PC-3 (cell line): ENCODE measurements around the gene LCORL. TPM values are rescaled to one million over a fixed set of nuclear protein-coding genes. Genes with fewer than 3 reads are reported as not detected.
A peak's percentile ranks its signal among the peaks of the same experiment; 100 is the strongest.

Experiments
- ATAC-seq: fragments of 200-7000 bp; cut with Tn5 transposase; 2 replicates; pipeline ENCODE4 v1.9.1; 2020; ENCODE audit warnings: mild to moderate bottlenecking, moderate library complexity
- BruUV-seq: library from RNA; stranded (reverse); fragments of 400-500 nt; replicated peaks from 2 replicates; lab custom pipeline; 2021; lab: Mats Ljungman, UMichigan
- CTCF ChIA-PET: fragments of 300-600 bp; sonication (Branson Sonifier 250); formaldehyde crosslinking; loops from one replicate; lab custom pipeline; 2022; ENCODE audit warnings: antibody characterized with exemption; lab: Charles Lee
- POLR2A ChIA-PET: fragments of 300-600 bp; sonication (Branson Sonifier 250); formaldehyde crosslinking; loops from one replicate; lab custom pipeline; 2022; ENCODE audit warnings: antibody characterized with exemption; ENCODE audit not compliant: unreplicated experiment; lab: Charles Lee
- DNase-seq: peaks from one replicate; pipeline ENCODE4 v3.0.0-alpha.2; 2015
- H2AFZ ChIP-seq: fragments of 300-600 bp; sonication (generic); 2 replicates; pipeline ENCODE4 v1.6.0; 2016; ENCODE audit warnings: antibody characterized with exemption, low read length
- H3F3A ChIP-seq: fragments of 300-600 bp; sonication (generic); one replicate; pipeline ENCODE4 v1.6.0; 2017; ENCODE audit warnings: antibody characterized with exemption, low read length, control low read depth, mild to moderate bottlenecking; ENCODE audit not compliant: unreplicated experiment
- H3K27ac ChIP-seq: fragments of 300-600 bp; sonication (generic); 2 replicates; pipeline ENCODE4 v1.5.1; 2016; ENCODE audit warnings: mild to moderate bottlenecking, low read length
- H3K27me3 ChIP-seq: fragments of 300-600 bp; sonication (generic); 2 replicates; pipeline ENCODE4 v1.6.1; 2016; ENCODE audit warnings: low read length, mixed read lengths
- H3K36me3 ChIP-seq: fragments of 300-600 bp; sonication (generic); 2 replicates; pipeline ENCODE4 v1.6.1; 2016; ENCODE audit warnings: low read depth, mixed run types, low read length, mixed read lengths
- H3K4me1 ChIP-seq: fragments of 300-600 bp; sonication (generic); 2 replicates; pipeline ENCODE4 v1.5.1; 2016; ENCODE audit warnings: low read length; ENCODE audit not compliant: insufficient read depth
- H3K4me2 ChIP-seq: fragments of 300-600 bp; sonication (generic); 2 replicates; pipeline ENCODE4 v1.6.0; 2016; ENCODE audit warnings: low read length
- H3K4me3 ChIP-seq: fragments of 300-600 bp; sonication (generic); 2 replicates; pipeline ENCODE4 v1.5.1; 2016; ENCODE audit warnings: mild to moderate bottlenecking, low read length, mixed read lengths
- H3K79me2 ChIP-seq: fragments of 300-600 bp; sonication (generic); 2 replicates; pipeline ENCODE4 v1.6.1; 2017; ENCODE audit warnings: low read length, mixed read lengths
- H3K9ac ChIP-seq: fragments of 300-600 bp; sonication (generic); 2 replicates; pipeline ENCODE4 v1.6.0; 2016; ENCODE audit warnings: mild to moderate bottlenecking, low read length
- H3K9me2 ChIP-seq: fragments of 300-600 bp; sonication (generic); replicated peaks from 2 replicates; pipeline ENCODE4 v1.6.1; 2016; ENCODE audit warnings: mixed run types, low read length, mixed read lengths
- H3K9me3 ChIP-seq: fragments of 300-600 bp; sonication (generic); 2 replicates; pipeline ENCODE4 v1.6.1; 2016; ENCODE audit warnings: low read length, mixed read lengths
- H4K20me1 ChIP-seq: fragments of 300-600 bp; sonication (generic); 2 replicates; pipeline ENCODE4 v1.6.1; 2016; ENCODE audit warnings: low read length, mixed read lengths
- CTCF ChIP-seq: fragments of 300-600 bp; sonication (generic); conservative IDR thresholded peaks from 2 replicates; pipeline ENCODE4 v1.5.1; 2017; ENCODE audit warnings: antibody characterized with exemption, low read depth, mild to moderate bottlenecking, low read length
- EZH2 ChIP-seq: fragments of 300-600 bp; sonication (generic); IDR thresholded peaks from one replicate; pipeline ENCODE4 v1.6.1; 2017; ENCODE audit warnings: antibody characterized with exemption, mild to moderate bottlenecking, low read length; ENCODE audit not compliant: unreplicated experiment
- EZH2phosphoT487 ChIP-seq: fragments of 300-600 bp; sonication (generic); IDR thresholded peaks from 2 replicates; pipeline ENCODE4 v1.6.1; 2018; ENCODE audit warnings: mild to moderate bottlenecking, antibody characterized with exemption, low read length, borderline replicate concordance
- intact Hi-C: fragments of 100-400 bp; cut with micrococcal nuclease; formaldehyde crosslinking; loops from 2 replicates; pipeline ENCODE4 v1.9.0; 2023
- total RNA-seq: library from RNA; depleted of rRNA; stranded (reverse); fragments of >200 nt; gene quantifications from 2 replicates; pipeline ENCODE4 v1.2.3, GENCODE V29; 2014

LCORL gene
- total RNA-seq, 1 experiment from 2014 or later = 2.9 TPM

- POLR2A ChIA-PET = no interaction called here
- ATAC-seq = no peak
- no TSS peak for BruUV-seq
These were observed 28.9 kb upstream of the LCORL start for GRCh38 chr4:18050448-18050847.

GRCh38 chr4:18049446-18049845 lies 27.9 kb upstream of the LCORL start:
- no peak overlapping the region for H3K27ac ChIP-seq
- no peak overlapping the region for H3K4me3 ChIP-seq
- H3K9me3 ChIP-seq = no peaks in the 10 kb centered on the region
- ATAC-seq (no peak), DNase-seq (no peak)
- intact Hi-C loops = no loop called here
- H3K79me2 ChIP-seq = no peaks in the 10 kb centered on the region
- no peaks in the 10 kb centered on the region for H3K4me1 ChIP-seq
- H3K4me2 ChIP-seq = no peak overlapping the region
- no TSS peak for BruUV-seq
- H3K9me2 ChIP-seq = no peaks in the 10 kb centered on the region
- H2AFZ ChIP-seq = no peak overlapping the region
- 0 out of 2 replicates have a peak, but pooled peaks cover 7% of the 10 kb centered on the region for H3K27me3 ChIP-seq
- TF ChIP-seq CTCF = no peak
- no peak for TF ChIP-seq EZH2
- TF ChIP-seq EZH2phosphoT487 = no peak
- CTCF ChIA-PET = no interaction called here
- POLR2A ChIA-PET = no interaction called here
- H4K20me1 ChIP-seq = no peaks in the 10 kb centered on the region
- H3K9ac ChIP-seq = no peak overlapping the region
- no peaks in the 10 kb centered on the region for H3K36me3 ChIP-seq
- H3F3A ChIP-seq = no peaks in the 10 kb centered on the region

More at GRCh38 chr4:18050448-18050847, 28.9 kb upstream of the LCORL start:
- Histone ChIP-seq H3K27me3 (peaks cover 12% of the 10 kb centered on the region), H3K79me2 (no peaks in the 10 kb centered on the region), H4K20me1 (no peaks in the 10 kb centered on the region), H3K9me3 (no peaks in the 10 kb centered on the region), H3K4me1 (no peaks in the 10 kb centered on the region), H2AFZ (no peak overlapping the region), H3K4me2 (no peak overlapping the region), H3F3A (no peaks in the 10 kb centered on the region), H3K4me3 (no peak overlapping the region), H3K9me2 (no peaks in the 10 kb centered on the region), H3K27ac (no peak overlapping the region), H3K36me3 (no peaks in the 10 kb centered on the region), H3K9ac (no peak overlapping the region)
- DNase-seq = no peak
- CTCF ChIA-PET = no interaction called here
- intact Hi-C loops = no loop called here
- TF ChIP-seq EZH2 (no peak), CTCF (no peak), EZH2phosphoT487 (no peak)

GRCh38 chr4:18042754-18043153 lies 21.2 kb upstream of the LCORL start:
- Histone ChIP-seq H3K79me2 (no peaks in the 10 kb centered on the region), H3K9me3 (no peaks in the 10 kb centered on the region), H3K27me3 (no peaks in the 10 kb centered on the region), H3K36me3 (no peaks in the 10 kb centered on the region), H3K27ac (no peak overlapping the region), H3K4me3 (no peak overlapping the region), H3K4me2 (no peak overlapping the region), H3K9ac (no peak overlapping the region), H4K20me1 (no peaks in the 10 kb centered on the region), H3K4me1 (no peaks in the 10 kb centered on the region), H2AFZ (no peak overlapping the region), H3K9me2 (no peaks in the 10 kb centered on the region), H3F3A (no peaks in the 10 kb centered on the region)
- DNase-seq (peak; percentile 25), ATAC-seq (0 out of 2 replicates have a peak, but pooled peaks have one; percentile 37)
- ChIA-PET POLR2A (no interaction called here), CTCF (no interaction called here)
- peak; percentile 34; the same call in 1 of the 2 replicates for TF ChIP-seq CTCF
- no peak for TF ChIP-seq EZH2phosphoT487
- intact Hi-C loops = no loop called here
- no TSS peak for BruUV-seq
